ENCODE data around the gene DHRS1. TPM values are rescaled to one million over a fixed set of nuclear protein-coding genes. Genes with fewer than 3 reads are reported as not detected.

The DHRS1 gene
- total and polyA plus RNA-seq, 2 experiments from 2014 or later = 15.0 to 15.4 TPM

GRCh38 chr14:24269368-24269767, 30.2 kb downstream of the DHRS1 start:
- H3K27ac ChIP-seq (ENCODE audit: low read depth) = no peak overlapping the region
- H3K4me2 ChIP-seq = no peak overlapping the region
- no peak for DNase-seq (ENCODE audit: low spot score)
- H3K4me1 ChIP-seq (ENCODE audit: insufficient read depth) = peaks cover 16% of the 10 kb centered on the region
- H3F3A ChIP-seq (replicated peaks; ENCODE audit: low read depth) = peaks cover 11% of the 10 kb centered on the region; the same call in 1 of the 2 replicates
- no peak for TF ChIP-seq ZNF331 (CRISPR knock-in tag; IDR thresholded peaks at IDR 0.05; ENCODE audit: low read depth)
- TF ChIP-seq, protein P1, sequence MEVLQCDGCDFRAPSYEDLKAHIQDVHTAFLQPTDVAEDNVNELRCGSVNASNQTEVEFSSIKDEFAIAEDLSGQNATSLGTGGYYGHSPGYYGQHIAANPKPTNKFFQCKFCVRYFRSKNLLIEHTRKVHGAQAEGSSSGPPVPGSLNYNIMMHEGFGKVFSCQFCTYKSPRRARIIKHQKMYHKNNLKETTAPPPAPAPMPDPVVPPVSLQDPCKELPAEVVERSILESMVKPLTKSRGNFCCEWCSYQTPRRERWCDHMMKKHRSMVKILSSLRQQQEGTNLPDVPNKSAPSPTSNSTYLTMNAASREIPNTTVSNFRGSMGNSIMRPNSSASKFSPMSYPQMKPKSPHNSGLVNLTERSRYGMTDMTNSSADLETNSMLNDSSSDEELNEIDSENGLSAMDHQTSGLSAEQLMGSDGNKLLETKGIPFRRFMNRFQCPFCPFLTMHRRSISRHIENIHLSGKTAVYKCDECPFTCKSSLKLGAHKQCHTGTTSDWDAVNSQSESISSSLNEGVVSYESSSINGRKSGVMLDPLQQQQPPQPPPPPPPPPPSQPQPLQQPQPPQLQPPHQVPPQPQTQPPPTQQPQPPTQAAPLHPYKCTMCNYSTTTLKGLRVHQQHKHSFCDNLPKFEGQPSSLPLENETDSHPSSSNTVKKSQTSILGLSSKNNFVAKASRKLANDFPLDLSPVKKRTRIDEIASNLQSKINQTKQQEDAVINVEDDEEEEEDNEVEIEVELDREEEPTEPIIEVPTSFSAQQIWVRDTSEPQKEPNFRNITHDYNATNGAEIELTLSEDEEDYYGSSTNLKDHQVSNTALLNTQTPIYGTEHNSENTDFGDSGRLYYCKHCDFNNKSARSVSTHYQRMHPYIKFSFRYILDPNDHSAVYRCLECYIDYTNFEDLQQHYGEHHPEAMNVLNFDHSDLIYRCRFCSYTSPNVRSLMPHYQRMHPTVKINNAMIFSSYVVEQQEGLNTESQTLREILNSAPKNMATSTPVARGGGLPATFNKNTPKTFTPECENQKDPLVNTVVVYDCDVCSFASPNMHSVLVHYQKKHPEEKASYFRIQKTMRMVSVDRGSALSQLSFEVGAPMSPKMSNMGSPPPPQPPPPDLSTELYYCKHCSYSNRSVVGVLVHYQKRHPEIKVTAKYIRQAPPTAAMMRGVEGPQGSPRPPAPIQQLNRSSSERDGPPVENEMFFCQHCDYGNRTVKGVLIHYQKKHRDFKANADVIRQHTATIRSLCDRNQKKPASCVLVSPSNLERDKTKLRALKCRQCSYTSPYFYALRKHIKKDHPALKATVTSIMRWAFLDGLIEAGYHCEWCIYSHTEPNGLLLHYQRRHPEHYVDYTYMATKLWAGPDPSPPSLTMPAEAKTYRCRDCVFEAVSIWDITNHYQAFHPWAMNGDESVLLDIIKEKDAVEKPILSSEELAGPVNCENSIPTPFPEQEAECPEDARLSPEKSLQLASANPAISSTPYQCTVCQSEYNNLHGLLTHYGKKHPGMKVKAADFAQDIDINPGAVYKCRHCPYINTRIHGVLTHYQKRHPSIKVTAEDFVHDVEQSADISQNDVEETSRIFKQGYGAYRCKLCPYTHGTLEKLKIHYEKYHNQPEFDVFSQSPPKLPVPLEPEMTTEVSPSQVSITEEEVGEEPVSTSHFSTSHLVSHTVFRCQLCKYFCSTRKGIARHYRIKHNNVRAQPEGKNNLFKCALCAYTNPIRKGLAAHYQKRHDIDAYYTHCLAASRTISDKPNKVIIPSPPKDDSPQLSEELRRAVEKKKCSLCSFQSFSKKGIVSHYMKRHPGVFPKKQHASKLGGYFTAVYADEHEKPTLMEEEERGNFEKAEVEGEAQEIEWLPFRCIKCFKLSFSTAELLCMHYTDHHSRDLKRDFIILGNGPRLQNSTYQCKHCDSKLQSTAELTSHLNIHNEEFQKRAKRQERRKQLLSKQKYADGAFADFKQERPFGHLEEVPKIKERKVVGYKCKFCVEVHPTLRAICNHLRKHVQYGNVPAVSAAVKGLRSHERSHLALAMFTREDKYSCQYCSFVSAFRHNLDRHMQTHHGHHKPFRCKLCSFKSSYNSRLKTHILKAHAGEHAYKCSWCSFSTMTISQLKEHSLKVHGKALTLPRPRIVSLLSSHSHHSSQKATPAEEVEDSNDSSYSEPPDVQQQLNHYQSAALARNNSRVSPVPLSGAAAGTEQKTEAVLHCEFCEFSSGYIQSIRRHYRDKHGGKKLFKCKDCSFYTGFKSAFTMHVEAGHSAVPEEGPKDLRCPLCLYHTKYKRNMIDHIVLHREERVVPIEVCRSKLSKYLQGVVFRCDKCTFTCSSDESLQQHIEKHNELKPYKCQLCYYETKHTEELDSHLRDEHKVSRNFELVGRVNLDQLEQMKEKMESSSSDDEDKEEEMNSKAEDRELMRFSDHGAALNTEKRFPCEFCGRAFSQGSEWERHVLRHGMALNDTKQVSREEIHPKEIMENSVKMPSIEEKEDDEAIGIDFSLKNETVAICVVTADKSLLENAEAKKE (CRISPR knock-in tag; IDR thresholded peaks at IDR 0.05) = no peak
- TF ChIP-seq ZNF114 (CRISPR knock-in tag; IDR thresholded peaks at IDR 0.05) = no peak
- no peak for TF ChIP-seq POLR2AphosphoS5 (IDR thresholded peaks at IDR 0.05; ENCODE audit: low read depth)
- TF ChIP-seq ETS1 (IDR thresholded peaks at IDR 0.05) = no peak
- no peak for TF ChIP-seq CTCF (conservative IDR thresholded peaks at IDR 0.05; ENCODE audit: low read depth in 2 of 2)
- no peak for TF ChIP-seq EZH2 (IDR thresholded peaks at IDR 0.05; ENCODE audit: low read depth, unreplicated experiment)
- no peak for TF ChIP-seq EZH2phosphoT487 (IDR thresholded peaks at IDR 0.05; ENCODE audit: unreplicated experiment)
- no peak for TF ChIP-seq NANOG (IDR thresholded peaks at IDR 0.05; ENCODE audit: borderline replicate concordance)
- TF ChIP-seq CREB1 (CRISPR knock-in tag; IDR thresholded peaks at IDR 0.05; ENCODE audit: low read depth) = no peak
- TF ChIP-seq STAT1 (IDR thresholded peaks at IDR 0.05; ENCODE audit: unreplicated experiment) = no peak
- no peak for TF ChIP-seq JUNB (IDR thresholded peaks at IDR 0.05; ENCODE audit: unreplicated experiment)
- TF ChIP-seq, protein P2, sequence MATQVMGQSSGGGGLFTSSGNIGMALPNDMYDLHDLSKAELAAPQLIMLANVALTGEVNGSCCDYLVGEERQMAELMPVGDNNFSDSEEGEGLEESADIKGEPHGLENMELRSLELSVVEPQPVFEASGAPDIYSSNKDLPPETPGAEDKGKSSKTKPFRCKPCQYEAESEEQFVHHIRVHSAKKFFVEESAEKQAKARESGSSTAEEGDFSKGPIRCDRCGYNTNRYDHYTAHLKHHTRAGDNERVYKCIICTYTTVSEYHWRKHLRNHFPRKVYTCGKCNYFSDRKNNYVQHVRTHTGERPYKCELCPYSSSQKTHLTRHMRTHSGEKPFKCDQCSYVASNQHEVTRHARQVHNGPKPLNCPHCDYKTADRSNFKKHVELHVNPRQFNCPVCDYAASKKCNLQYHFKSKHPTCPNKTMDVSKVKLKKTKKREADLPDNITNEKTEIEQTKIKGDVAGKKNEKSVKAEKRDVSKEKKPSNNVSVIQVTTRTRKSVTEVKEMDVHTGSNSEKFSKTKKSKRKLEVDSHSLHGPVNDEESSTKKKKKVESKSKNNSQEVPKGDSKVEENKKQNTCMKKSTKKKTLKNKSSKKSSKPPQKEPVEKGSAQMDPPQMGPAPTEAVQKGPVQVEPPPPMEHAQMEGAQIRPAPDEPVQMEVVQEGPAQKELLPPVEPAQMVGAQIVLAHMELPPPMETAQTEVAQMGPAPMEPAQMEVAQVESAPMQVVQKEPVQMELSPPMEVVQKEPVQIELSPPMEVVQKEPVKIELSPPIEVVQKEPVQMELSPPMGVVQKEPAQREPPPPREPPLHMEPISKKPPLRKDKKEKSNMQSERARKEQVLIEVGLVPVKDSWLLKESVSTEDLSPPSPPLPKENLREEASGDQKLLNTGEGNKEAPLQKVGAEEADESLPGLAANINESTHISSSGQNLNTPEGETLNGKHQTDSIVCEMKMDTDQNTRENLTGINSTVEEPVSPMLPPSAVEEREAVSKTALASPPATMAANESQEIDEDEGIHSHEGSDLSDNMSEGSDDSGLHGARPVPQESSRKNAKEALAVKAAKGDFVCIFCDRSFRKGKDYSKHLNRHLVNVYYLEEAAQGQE (IDR thresholded peaks at IDR 0.05; ENCODE audit: unreplicated experiment) = no peak
- Mint-ChIP-seq H3K27me3 (ENCODE audit: insufficient read depth, low read depth, poor library complexity) (peaks cover 7% of the 10 kb centered on the region), H3K9me3 (no peaks in the 10 kb centered on the region; the same call in 2 of the 3 replicates), H3K27ac (no peak overlapping the region), H3K4me3 (no peak overlapping the region), H3K4me1 (peaks cover 22% of the 10 kb centered on the region), H3K36me3 (ENCODE audit: low read depth) (peaks cover 6% of the 10 kb centered on the region; the same call in 2 of the 3 replicates)
- H3K4me3 ChIP-seq = no peak overlapping the region
- H2AFZ ChIP-seq = no peak overlapping the region
- no peak for ATAC-seq
- no peaks in the 10 kb centered on the region for H3K27me3 ChIP-seq (ENCODE audit: insufficient read depth)
- H3K79me2 ChIP-seq (replicated peaks; ENCODE audit: insufficient read depth) = no peaks in the 10 kb centered on the region; the same call in 1 of the 2 replicates
- no peaks in the 10 kb centered on the region for H3K9me2 ChIP-seq (ENCODE audit: insufficient read depth)
- H3K36me3 ChIP-seq (ENCODE audit: insufficient read depth) = no peaks in the 10 kb centered on the region
- H4K20me1 ChIP-seq (replicated peaks; ENCODE audit: insufficient read depth) = no peaks in the 10 kb centered on the region

Data from GM23338 (cell line).